Measurements from ENCODE around the gene FOXP3. TPM values are rescaled to one million over a fixed set of nuclear protein-coding genes. Genes with fewer than 3 reads are reported as not detected.

FOXP3 gene
- total RNA-seq, 1 experiment from 2014 or later, result 0.68 TPM

DNA sequence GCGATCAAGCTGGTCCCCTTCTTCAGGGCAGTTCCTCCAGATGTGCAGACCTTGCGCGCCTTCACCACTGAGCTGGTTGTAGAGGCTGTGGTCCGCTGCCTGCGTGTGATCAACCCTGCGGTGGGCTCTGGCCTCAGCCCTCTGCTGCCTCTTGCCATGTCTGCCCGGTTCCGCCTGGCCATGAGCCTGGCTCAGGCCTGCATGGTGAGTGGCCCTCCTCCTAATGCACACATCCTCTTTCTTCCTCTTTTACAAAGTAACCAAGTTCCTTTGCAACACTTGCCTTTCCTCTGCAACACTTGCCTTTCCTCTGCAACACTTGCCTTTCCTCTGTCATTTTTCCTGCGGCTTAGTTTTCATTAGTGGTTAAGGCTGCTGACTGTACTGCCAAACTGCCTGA lies 27.4 kb downstream of the FOXP3 start:
- peaks cover 1% of the 10 kb centered on the region; the same call in 1 of the 2 replicates for H3K27me3 Mint-ChIP-seq (ENCODE audit: low read depth)
- TF ChIP-seq, protein P1, sequence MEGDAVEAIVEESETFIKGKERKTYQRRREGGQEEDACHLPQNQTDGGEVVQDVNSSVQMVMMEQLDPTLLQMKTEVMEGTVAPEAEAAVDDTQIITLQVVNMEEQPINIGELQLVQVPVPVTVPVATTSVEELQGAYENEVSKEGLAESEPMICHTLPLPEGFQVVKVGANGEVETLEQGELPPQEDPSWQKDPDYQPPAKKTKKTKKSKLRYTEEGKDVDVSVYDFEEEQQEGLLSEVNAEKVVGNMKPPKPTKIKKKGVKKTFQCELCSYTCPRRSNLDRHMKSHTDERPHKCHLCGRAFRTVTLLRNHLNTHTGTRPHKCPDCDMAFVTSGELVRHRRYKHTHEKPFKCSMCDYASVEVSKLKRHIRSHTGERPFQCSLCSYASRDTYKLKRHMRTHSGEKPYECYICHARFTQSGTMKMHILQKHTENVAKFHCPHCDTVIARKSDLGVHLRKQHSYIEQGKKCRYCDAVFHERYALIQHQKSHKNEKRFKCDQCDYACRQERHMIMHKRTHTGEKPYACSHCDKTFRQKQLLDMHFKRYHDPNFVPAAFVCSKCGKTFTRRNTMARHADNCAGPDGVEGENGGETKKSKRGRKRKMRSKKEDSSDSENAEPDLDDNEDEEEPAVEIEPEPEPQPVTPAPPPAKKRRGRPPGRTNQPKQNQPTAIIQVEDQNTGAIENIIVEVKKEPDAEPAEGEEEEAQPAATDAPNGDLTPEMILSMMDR (conservative IDR thresholded peaks at IDR 0.05), result no peak
- Histone ChIP-seq H2BK20ac (ENCODE audit: low read depth, low read length, poor library complexity, severe bottlenecking) (no peak overlapping the region), H4K91ac (ENCODE audit: insufficient read length, low read depth, low read length) (no peak overlapping the region), H3T11ph (ENCODE audit: low read length) (no peak overlapping the region), H2BK15ac (ENCODE audit: low read depth, low read length) (no peak overlapping the region), H2AFZ (ENCODE audit: low read length) (no peak overlapping the region), H3K4me2 (ENCODE audit: insufficient read depth, insufficient read length, low read length) (no peak overlapping the region), H3K23ac (ENCODE audit: insufficient read length, low read depth, low read length) (no peak overlapping the region), H4K8ac (replicated peaks; ENCODE audit: insufficient read length, low read depth, low read length) (no peak overlapping the region), H3K79me2 (ENCODE audit: insufficient read depth, low read length) (no peaks in the 10 kb centered on the region), H3K18ac (ENCODE audit: insufficient read length, low read depth, low read length) (no peak overlapping the region), H3K4ac (ENCODE audit: low read depth, low read length) (no peak overlapping the region), H3K14ac (ENCODE audit: insufficient read depth, low read length) (no peak overlapping the region), H2BK120ac (ENCODE audit: low read depth, low read length, poor library complexity, severe bottlenecking) (no peak overlapping the region), H3K27ac (ENCODE audit: insufficient read length, low read depth, low read length) (no peak overlapping the region), H3K9me3 (ENCODE audit: control insufficient read depth, low read depth, low read length) (peaks cover 22% of the 10 kb centered on the region), H3K9ac (ENCODE audit: extremely low read depth, insufficient read length, low read length) (no peak overlapping the region), H4K20me1 (ENCODE audit: control insufficient read depth, insufficient read depth, insufficient read length) (no peaks in the 10 kb centered on the region), H4K5ac (ENCODE audit: insufficient read length, low read depth, low read length) (no peak overlapping the region), H2BK12ac (ENCODE audit: insufficient read length, low read depth, low read length) (no peak overlapping the region), H3K4me1 (ENCODE audit: insufficient read depth, low read length) (no peaks in the 10 kb centered on the region), H3K27me3 (ENCODE audit: insufficient read depth, low read length) (no peaks in the 10 kb centered on the region), H3K79me1 (ENCODE audit: insufficient read depth, low read depth, low read length, poor library complexity, severe bottlenecking) (no peaks in the 10 kb centered on the region), H3K23me2 (ENCODE audit: insufficient read length, low read depth, low read length, poor library complexity, severe bottlenecking) (no peaks in the 10 kb centered on the region), H2AK5ac (ENCODE audit: insufficient read length, low read length) (no peak overlapping the region), H2BK5ac (ENCODE audit: insufficient read length, low read length) (no peak overlapping the region), H3K56ac (ENCODE audit: insufficient read length, low read depth, low read length) (no peak overlapping the region)
- H3K9me3 Mint-ChIP-seq, result peaks cover 52 to 77% of the 10 kb centered on the region in 2 experiments
- H3K36me3 Mint-ChIP-seq (ENCODE audit: insufficient read depth in 1 of 3, low read depth in 3 of 3), result peaks cover 0 to 18% (median 0%) of the 10 kb centered on the region in 3 experiments; a peak in 3 of 7 replicates
- peak overlapping the region in 1 of 2 experiments; percentile 25; a peak in 2 of 5 replicates for H3K4me3 Mint-ChIP-seq
- no peak overlapping the region for H3K27ac Mint-ChIP-seq
- H3K4me1 Mint-ChIP-seq, result peaks cover 3 to 4% of the 10 kb centered on the region in 2 experiments; a peak in 3 of 4 replicates
- no CpG with 5 or more reads among the region's 9 CpGs for WGBS (ENCODE audit: extremely low coverage, insufficient read length, low lambda C conversion rate)
- no peak for DNase-seq
